PC-3 (cell line): Measurements from ENCODE around the gene GPRC5B. TPM values are rescaled to one million over a fixed set of nuclear protein-coding genes. Genes with fewer than 3 reads are reported as not detected.
A peak's percentile ranks its signal among the peaks of the same experiment; 100 is the strongest.

Source experiments
- ATAC-seq: fragments of 200-7000 bp; cut with Tn5 transposase; 2 replicates; pipeline ENCODE4 v1.9.1; 2020; ENCODE audit warnings: mild to moderate bottlenecking, moderate library complexity
- BruUV-seq: library from RNA; stranded (reverse); fragments of 400-500 nt; replicated peaks from 2 replicates; lab custom pipeline; 2021; lab: Mats Ljungman, UMichigan
- CTCF ChIA-PET: fragments of 300-600 bp; sonication (Branson Sonifier 250); formaldehyde crosslinking; loops from one replicate; lab custom pipeline; 2022; ENCODE audit warnings: antibody characterized with exemption; lab: Charles Lee
- POLR2A ChIA-PET: fragments of 300-600 bp; sonication (Branson Sonifier 250); formaldehyde crosslinking; loops from one replicate; lab custom pipeline; 2022; ENCODE audit warnings: antibody characterized with exemption; ENCODE audit not compliant: unreplicated experiment; lab: Charles Lee
- DNase-seq: peaks from one replicate; pipeline ENCODE4 v3.0.0-alpha.2; 2015
- H2AFZ ChIP-seq: fragments of 300-600 bp; sonication (generic); 2 replicates; pipeline ENCODE4 v1.6.0; 2016; ENCODE audit warnings: antibody characterized with exemption, low read length
- H3F3A ChIP-seq: fragments of 300-600 bp; sonication (generic); one replicate; pipeline ENCODE4 v1.6.0; 2017; ENCODE audit warnings: antibody characterized with exemption, low read length, control low read depth, mild to moderate bottlenecking; ENCODE audit not compliant: unreplicated experiment
- H3K27ac ChIP-seq: fragments of 300-600 bp; sonication (generic); 2 replicates; pipeline ENCODE4 v1.5.1; 2016; ENCODE audit warnings: mild to moderate bottlenecking, low read length
- H3K27me3 ChIP-seq: fragments of 300-600 bp; sonication (generic); 2 replicates; pipeline ENCODE4 v1.6.1; 2016; ENCODE audit warnings: low read length, mixed read lengths
- H3K36me3 ChIP-seq: fragments of 300-600 bp; sonication (generic); 2 replicates; pipeline ENCODE4 v1.6.1; 2016; ENCODE audit warnings: low read depth, mixed run types, low read length, mixed read lengths
- H3K4me1 ChIP-seq: fragments of 300-600 bp; sonication (generic); 2 replicates; pipeline ENCODE4 v1.5.1; 2016; ENCODE audit warnings: low read length; ENCODE audit not compliant: insufficient read depth
- H3K4me2 ChIP-seq: fragments of 300-600 bp; sonication (generic); 2 replicates; pipeline ENCODE4 v1.6.0; 2016; ENCODE audit warnings: low read length
- H3K4me3 ChIP-seq: fragments of 300-600 bp; sonication (generic); 2 replicates; pipeline ENCODE4 v1.5.1; 2016; ENCODE audit warnings: mild to moderate bottlenecking, low read length, mixed read lengths
- H3K79me2 ChIP-seq: fragments of 300-600 bp; sonication (generic); 2 replicates; pipeline ENCODE4 v1.6.1; 2017; ENCODE audit warnings: low read length, mixed read lengths
- H3K9ac ChIP-seq: fragments of 300-600 bp; sonication (generic); 2 replicates; pipeline ENCODE4 v1.6.0; 2016; ENCODE audit warnings: mild to moderate bottlenecking, low read length
- H3K9me2 ChIP-seq: fragments of 300-600 bp; sonication (generic); replicated peaks from 2 replicates; pipeline ENCODE4 v1.6.1; 2016; ENCODE audit warnings: mixed run types, low read length, mixed read lengths
- H3K9me3 ChIP-seq: fragments of 300-600 bp; sonication (generic); 2 replicates; pipeline ENCODE4 v1.6.1; 2016; ENCODE audit warnings: low read length, mixed read lengths
- H4K20me1 ChIP-seq: fragments of 300-600 bp; sonication (generic); 2 replicates; pipeline ENCODE4 v1.6.1; 2016; ENCODE audit warnings: low read length, mixed read lengths
- EZH2 ChIP-seq: fragments of 300-600 bp; sonication (generic); IDR thresholded peaks from one replicate; pipeline ENCODE4 v1.6.1; 2017; ENCODE audit warnings: antibody characterized with exemption, mild to moderate bottlenecking, low read length; ENCODE audit not compliant: unreplicated experiment
- EZH2phosphoT487 ChIP-seq: fragments of 300-600 bp; sonication (generic); IDR thresholded peaks from 2 replicates; pipeline ENCODE4 v1.6.1; 2018; ENCODE audit warnings: mild to moderate bottlenecking, antibody characterized with exemption, low read length, borderline replicate concordance
- intact Hi-C: fragments of 100-400 bp; cut with micrococcal nuclease; formaldehyde crosslinking; loops from 2 replicates; pipeline ENCODE4 v1.9.0; 2023
- total RNA-seq: library from RNA; depleted of rRNA; stranded (reverse); fragments of >200 nt; gene quantifications from 2 replicates; pipeline ENCODE4 v1.2.3, GENCODE V29; 2014
- TF ChIP-seq, protein P1 (sequence below): fragments of 300-600 bp; sonication (generic); conservative IDR thresholded peaks from 2 replicates; pipeline ENCODE4 v1.5.1; 2017; ENCODE audit warnings: antibody characterized with exemption, low read depth, mild to moderate bottlenecking, low read length

Gene GPRC5B
- total RNA-seq, 1 experiment from 2014 or later, result 5.5 TPM

DNA sequence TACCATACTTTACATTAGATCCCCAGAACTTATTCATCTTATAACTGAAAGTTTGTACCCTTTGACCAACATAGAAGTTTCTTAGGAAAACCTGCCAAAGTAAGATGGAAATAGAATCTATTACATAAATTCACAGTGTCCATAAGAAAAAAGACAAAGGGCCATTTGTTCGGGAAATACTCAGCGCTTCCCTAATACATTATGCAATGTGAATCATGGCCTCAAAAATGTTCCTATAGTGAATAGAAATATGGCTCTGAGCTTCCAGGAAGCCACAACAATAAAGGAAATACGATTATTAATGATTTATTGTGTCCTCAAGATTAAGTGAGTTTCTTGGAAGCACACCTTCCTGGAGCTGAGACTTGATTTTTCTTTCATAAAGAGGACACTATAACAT, 51.5 kb downstream of the GPRC5B start:
- TF ChIP-seq EZH2phosphoT487 (no peak), EZH2 (no peak)
- TF ChIP-seq, protein P1, sequence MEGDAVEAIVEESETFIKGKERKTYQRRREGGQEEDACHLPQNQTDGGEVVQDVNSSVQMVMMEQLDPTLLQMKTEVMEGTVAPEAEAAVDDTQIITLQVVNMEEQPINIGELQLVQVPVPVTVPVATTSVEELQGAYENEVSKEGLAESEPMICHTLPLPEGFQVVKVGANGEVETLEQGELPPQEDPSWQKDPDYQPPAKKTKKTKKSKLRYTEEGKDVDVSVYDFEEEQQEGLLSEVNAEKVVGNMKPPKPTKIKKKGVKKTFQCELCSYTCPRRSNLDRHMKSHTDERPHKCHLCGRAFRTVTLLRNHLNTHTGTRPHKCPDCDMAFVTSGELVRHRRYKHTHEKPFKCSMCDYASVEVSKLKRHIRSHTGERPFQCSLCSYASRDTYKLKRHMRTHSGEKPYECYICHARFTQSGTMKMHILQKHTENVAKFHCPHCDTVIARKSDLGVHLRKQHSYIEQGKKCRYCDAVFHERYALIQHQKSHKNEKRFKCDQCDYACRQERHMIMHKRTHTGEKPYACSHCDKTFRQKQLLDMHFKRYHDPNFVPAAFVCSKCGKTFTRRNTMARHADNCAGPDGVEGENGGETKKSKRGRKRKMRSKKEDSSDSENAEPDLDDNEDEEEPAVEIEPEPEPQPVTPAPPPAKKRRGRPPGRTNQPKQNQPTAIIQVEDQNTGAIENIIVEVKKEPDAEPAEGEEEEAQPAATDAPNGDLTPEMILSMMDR, result no peak
- intact Hi-C loops, result no loop called here

DNA sequence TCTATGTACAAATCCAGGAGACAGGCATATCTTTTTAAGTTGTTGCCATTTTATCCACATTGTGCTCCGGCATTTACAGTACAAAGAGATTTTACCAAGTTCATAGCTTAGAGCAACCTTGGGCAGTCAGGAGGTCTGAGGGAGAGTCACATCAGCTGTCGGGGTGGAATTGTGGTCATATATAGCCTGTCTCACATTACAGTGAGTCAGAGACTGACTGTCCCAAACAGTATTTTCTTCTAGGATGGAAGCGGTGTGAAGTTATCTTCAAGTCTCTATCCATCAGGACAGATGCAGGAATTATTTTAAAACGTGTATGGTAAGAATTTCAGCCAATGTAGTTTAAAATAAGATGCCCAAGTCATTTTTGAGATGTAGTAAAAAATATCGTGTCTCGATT, 53.0 kb downstream of the GPRC5B start:
- ChIA-PET CTCF (interaction anchor here (0.6 kb wide), 1 partner anchor 67 kb away, joined by 3 read pairs; no protein-coding TSS in a partner anchor), POLR2A (no interaction called here)
- no peaks in the 10 kb centered on the region for H3K9me3 ChIP-seq
- no peaks in the 10 kb centered on the region for H3K9me2 ChIP-seq
- H3K4me2 ChIP-seq, result no peak overlapping the region
- intact Hi-C loops, result no loop called here
- no peaks in the 10 kb centered on the region for H4K20me1 ChIP-seq
- no peaks in the 10 kb centered on the region for H3K27me3 ChIP-seq
- no peak overlapping the region for H3K27ac ChIP-seq
- BruUV-seq, result no TSS peak
- no peaks in the 10 kb centered on the region for H3K36me3 ChIP-seq
- peaks cover 14% of the 10 kb centered on the region for H3K4me1 ChIP-seq
- H2AFZ ChIP-seq, result no peak overlapping the region
- no peak overlapping the region for H3K4me3 ChIP-seq
- peak; percentile 100 for ATAC-seq
- H3F3A ChIP-seq, result no peaks in the 10 kb centered on the region
- no peaks in the 10 kb centered on the region for H3K79me2 ChIP-seq
- peak; percentile 67 for DNase-seq
- H3K9ac ChIP-seq, result no peak overlapping the region
- TF ChIP-seq, protein P1, result no peak
- no peak for TF ChIP-seq EZH2
- TF ChIP-seq EZH2phosphoT487, result no peak

More for the DNA sequence above, 51.5 kb downstream of the GPRC5B start:
- H3K9me2 ChIP-seq, result no peaks in the 10 kb centered on the region
- H3K4me3 ChIP-seq, result no peak overlapping the region
- no peaks in the 10 kb centered on the region for H3K79me2 ChIP-seq
- H3K9me3 ChIP-seq, result no peaks in the 10 kb centered on the region
- no peak overlapping the region for H3K27ac ChIP-seq
- ATAC-seq (no peak), DNase-seq (no peak)
- POLR2A ChIA-PET, result no interaction called here
- no peak overlapping the region for H2AFZ ChIP-seq
- no peaks in the 10 kb centered on the region for H3K27me3 ChIP-seq
- no peak overlapping the region for H3K4me2 ChIP-seq
- no TSS peak for BruUV-seq
- H3K36me3 ChIP-seq, result no peaks in the 10 kb centered on the region
- H3F3A ChIP-seq, result no peaks in the 10 kb centered on the region
- H3K4me1 ChIP-seq, result peaks cover 14% of the 10 kb centered on the region
- H4K20me1 ChIP-seq, result no peaks in the 10 kb centered on the region
- CTCF ChIA-PET, result no interaction called here
- H3K9ac ChIP-seq, result no peak overlapping the region

- ChIA-PET POLR2A (interaction anchor here (0.5 kb wide), 1 partner anchor 35 kb away, joined by 3 read pairs; no protein-coding TSS in a partner anchor), CTCF (no interaction called here)
- Histone ChIP-seq H4K20me1 (no peaks in the 10 kb centered on the region), H3K79me2 (no peaks in the 10 kb centered on the region), H3K9ac (no peak overlapping the region), H3K4me1 (peaks cover 14% of the 10 kb centered on the region), H3F3A (no peaks in the 10 kb centered on the region), H3K27ac (no peak overlapping the region), H3K27me3 (no peaks in the 10 kb centered on the region), H3K36me3 (no peaks in the 10 kb centered on the region), H2AFZ (no peak overlapping the region), H3K4me2 (no peak overlapping the region), H3K9me2 (no peaks in the 10 kb centered on the region), H3K9me3 (no peaks in the 10 kb centered on the region), H3K4me3 (no peak overlapping the region)
- no peak for ATAC-seq
- TF ChIP-seq EZH2, result no peak
- TF ChIP-seq, protein P1, result no peak
- no peak for TF ChIP-seq EZH2phosphoT487
- intact Hi-C loops, result no loop called here
- BruUV-seq, result no TSS peak
- no peak for DNase-seq
Measured at GRCh38 chr16:19830902-19831560, 53.6 kb downstream of the GPRC5B start.
